Trophoblast cell (in vitro differentiated cells and primary cell): ENCODE measurements around the gene DAAM1.

Experiments
- DNase-seq, 2 donors: peaks; one replicate each; pipeline ENCODE4 v3.0.0-alpha.2; 2016
- H2AFZ ChIP-seq: 2 replicates; pipeline ENCODE4 v1.6.1; 2013; ENCODE audit warnings: low read length, moderate library complexity, mild to moderate bottlenecking; ENCODE audit not compliant: insufficient read depth, poor library complexity
- H2AK5ac ChIP-seq: 2 replicates; pipeline ENCODE4 v1.6.1; 2013; ENCODE audit warnings: mild to moderate bottlenecking, low read length
- H2BK120ac ChIP-seq: 2 replicates; pipeline ENCODE4 v1.6.1; 2013; ENCODE audit warnings: low read length, mild to moderate bottlenecking, moderate library complexity; ENCODE audit not compliant: insufficient read depth, poor library complexity
- H2BK12ac ChIP-seq: 2 replicates; pipeline ENCODE4 v1.6.1; 2013; ENCODE audit warnings: mild to moderate bottlenecking, low read length, moderate library complexity
- H2BK5ac ChIP-seq: 2 replicates; pipeline ENCODE4 v1.6.1; 2013; ENCODE audit warnings: low read length, low read depth, moderate library complexity, mild to moderate bottlenecking; ENCODE audit not compliant: poor library complexity
- H3K14ac ChIP-seq: 2 replicates; pipeline ENCODE4 v1.6.1; 2013; ENCODE audit warnings: mild to moderate bottlenecking, low read length
- H3K18ac ChIP-seq: 2 replicates; pipeline ENCODE4 v1.6.1; 2013; ENCODE audit warnings: mild to moderate bottlenecking, low read length
- H3K23ac ChIP-seq: 2 replicates; pipeline ENCODE4 v1.6.1; 2013; ENCODE audit warnings: low read length
- H3K27ac ChIP-seq: 2 replicates; pipeline ENCODE4 v1.5.1; 2013; ENCODE audit warnings: low read depth, mild to moderate bottlenecking, inconsistent platforms, low read length, moderate library complexity
- H3K27me3 ChIP-seq: 2 replicates; pipeline ENCODE4 v1.6.1; 2013; ENCODE audit warnings: inconsistent platforms, mild to moderate bottlenecking, low read length, moderate library complexity; ENCODE audit not compliant: insufficient read depth
- H3K36me3 ChIP-seq, 2 experiments: 1 replicate in 1 of 2; 2 replicates in 1 of 2; pipeline ENCODE4 v1.6.1; 2013; ENCODE audit warnings: low read length in 2 of 2, mild to moderate bottlenecking in 2 of 2, moderate library complexity in 1 of 2; ENCODE audit not compliant: insufficient read depth in 2 of 2, control insufficient read depth in 1 of 2
- H3K4ac ChIP-seq: 2 replicates; pipeline ENCODE4 v1.6.1; 2013; ENCODE audit warnings: low read depth, mild to moderate bottlenecking, low read length, moderate library complexity
- H3K4me1 ChIP-seq, 2 experiments: 1 replicate in 1 of 2; 2 replicates in 1 of 2; pipeline ENCODE4 v1.6.1; 2013; ENCODE audit warnings: low read length in 2 of 2, mild to moderate bottlenecking in 2 of 2, moderate library complexity in 1 of 2; ENCODE audit not compliant: insufficient read depth in 2 of 2, control insufficient read depth in 1 of 2
- H3K4me2 ChIP-seq: 2 replicates; pipeline ENCODE4 v1.6.1; 2013; ENCODE audit warnings: inconsistent platforms, mild to moderate bottlenecking, low read length, moderate library complexity
- H3K4me3 ChIP-seq: 2 replicates; pipeline ENCODE4 v1.5.1; 2013; ENCODE audit warnings: mild to moderate bottlenecking, low read depth, low read length, inconsistent platforms
- H3K79me1 ChIP-seq: one replicate; pipeline ENCODE4 v1.6.1; 2013; ENCODE audit warnings: low read length
- H3K79me2 ChIP-seq: 2 replicates; pipeline ENCODE4 v1.6.1; 2013; ENCODE audit warnings: low read length, mild to moderate bottlenecking; ENCODE audit not compliant: control insufficient read depth, insufficient read depth, poor library complexity
- H3K9ac ChIP-seq: 2 replicates; pipeline ENCODE4 v1.6.1; 2013; ENCODE audit warnings: mild to moderate bottlenecking, low read length
- H3K9me3 ChIP-seq: 2 replicates; pipeline ENCODE4 v1.6.1; 2013; ENCODE audit warnings: low read depth, mild to moderate bottlenecking, control low read depth, inconsistent platforms, low read length; ENCODE audit not compliant: insufficient read depth
- H4K12ac ChIP-seq: 2 replicates; pipeline ENCODE4 v1.6.1; 2013; ENCODE audit warnings: low read depth, mild to moderate bottlenecking, low read length, moderate library complexity
- H4K8ac ChIP-seq: 2 replicates; pipeline ENCODE4 v1.6.1; 2013; ENCODE audit warnings: low read depth, mild to moderate bottlenecking, low read length, moderate library complexity
- H4K91ac ChIP-seq: one replicate; pipeline ENCODE4 v1.6.1; 2013; ENCODE audit warnings: low read depth, mild to moderate bottlenecking, low read length, moderate library complexity
- WGBS: extraction: QIAGEN DNeasy Blood & Tissue Kit; methylation state at CpG from one replicate; pipeline ENCODE4 v1.1.7; 2013; ENCODE audit warnings: missing lambda C conversion rate; ENCODE audit not compliant: insufficient read length, insufficient coverage; ENCODE audit errors: extremely low coverage; 5-methylcytosine and 5-hydroxymethylcytosine counted together

DAAM1 gene

GRCh38 chr14:59282378-59282765 lies 93.9 kb downstream of the DAAM1 start:
- Histone ChIP-seq H3K4ac (no peak overlapping the region), H4K8ac (no peak overlapping the region), H4K91ac (no peak overlapping the region), H3K18ac (no peak overlapping the region), H2BK120ac (no peak overlapping the region), H3K27ac (no peak overlapping the region), H3K36me3 (no peaks in the 10 kb centered on the region), H2BK5ac (no peak overlapping the region), H3K4me3 (no peak overlapping the region), H3K79me2 (no peaks in the 10 kb centered on the region), H2BK12ac (no peak overlapping the region), H3K4me2 (no peak overlapping the region), H3K9me3 (no peaks in the 10 kb centered on the region), H3K23ac (no peak overlapping the region), H3K14ac (no peak overlapping the region), H3K79me1 (no peaks in the 10 kb centered on the region), H4K12ac (no peak overlapping the region), H2AFZ (no peak overlapping the region), H3K27me3 (no peaks in the 10 kb centered on the region), H2AK5ac (no peak overlapping the region), H3K4me1 (peaks cover 2 to 5% of the 10 kb centered on the region in 2 experiments), H3K9ac (no peak overlapping the region)
- peak in 1 of 2 donors; percentile 66 for DNase-seq
- WGBS = no CpG with 5 or more reads among the region's 3 CpGs

GRCh38 chr14:59283361-59283760 lies 94.9 kb downstream of the DAAM1 start:
- Histone ChIP-seq H3K27me3 (no peaks in the 10 kb centered on the region), H4K12ac (no peak overlapping the region), H3K9me3 (no peaks in the 10 kb centered on the region), H3K14ac (no peak overlapping the region), H2AFZ (no peak overlapping the region), H3K36me3 (no peaks in the 10 kb centered on the region), H3K18ac (no peak overlapping the region), H3K4ac (no peak overlapping the region), H3K79me1 (no peaks in the 10 kb centered on the region), H3K79me2 (no peaks in the 10 kb centered on the region), H3K4me1 (peaks cover 2 to 4% of the 10 kb centered on the region in 2 experiments), H3K4me3 (no peak overlapping the region), H4K8ac (no peak overlapping the region), H2BK120ac (no peak overlapping the region), H3K4me2 (no peak overlapping the region), H3K9ac (no peak overlapping the region), H2BK5ac (no peak overlapping the region), H2AK5ac (no peak overlapping the region), H4K91ac (no peak overlapping the region), H2BK12ac (no peak overlapping the region), H3K23ac (no peak overlapping the region), H3K27ac (no peak overlapping the region)
- no peak for DNase-seq

- Histone ChIP-seq H3K23ac (no peak overlapping the region), H3K27me3 (no peaks in the 10 kb centered on the region), H3K4me2 (no peak overlapping the region), H3K4me1 (peaks cover 2 to 4% of the 10 kb centered on the region in 2 experiments), H3K79me2 (no peaks in the 10 kb centered on the region), H3K4me3 (no peak overlapping the region), H3K18ac (no peak overlapping the region), H3K14ac (no peak overlapping the region), H2BK12ac (no peak overlapping the region), H2BK120ac (no peak overlapping the region), H4K91ac (no peak overlapping the region), H3K27ac (no peak overlapping the region), H4K12ac (no peak overlapping the region), H2AFZ (no peak overlapping the region), H3K36me3 (no peaks in the 10 kb centered on the region), H3K9ac (no peak overlapping the region), H3K9me3 (no peaks in the 10 kb centered on the region), H2AK5ac (no peak overlapping the region), H3K79me1 (no peaks in the 10 kb centered on the region), H3K4ac (no peak overlapping the region), H4K8ac (no peak overlapping the region), H2BK5ac (no peak overlapping the region)
- DNase-seq = no peak
- WGBS = no CpG with 5 or more reads among the region's 1 CpG
Observed at GRCh38 chr14:59284059-59284458, 95.6 kb downstream of the DAAM1 start.

GRCh38 chr14:59292028-59292427 lies 103.6 kb downstream of the DAAM1 start:
- H2BK120ac ChIP-seq = no peak overlapping the region
- peaks cover 2 to 10% of the 10 kb centered on the region in 2 experiments for H3K36me3 ChIP-seq
- H3K14ac ChIP-seq = no peak overlapping the region
- no peak overlapping the region for H3K27ac ChIP-seq
- no peak overlapping the region for H4K12ac ChIP-seq
- no peak overlapping the region for H3K9ac ChIP-seq
- H3K4me3 ChIP-seq = no peak overlapping the region
- H4K8ac ChIP-seq = no peak overlapping the region
- no peak overlapping the region for H4K91ac ChIP-seq
- no peak overlapping the region for H3K4me2 ChIP-seq
- H3K23ac ChIP-seq = no peak overlapping the region
- H3K79me2 ChIP-seq = peaks cover 2% of the 10 kb centered on the region
- no peak overlapping the region for H2AK5ac ChIP-seq
- H3K79me1 ChIP-seq = peaks cover 15% of the 10 kb centered on the region
- peaks cover 13 to 14% of the 10 kb centered on the region in 2 experiments for H3K4me1 ChIP-seq
- no CpG with 5 or more reads among the region's 1 CpG for WGBS
- H3K18ac ChIP-seq = no peak overlapping the region
- DNase-seq = no peak
- no peak overlapping the region for H3K4ac ChIP-seq
- H2BK12ac ChIP-seq = no peak overlapping the region
- no peaks in the 10 kb centered on the region for H3K27me3 ChIP-seq
- no peaks in the 10 kb centered on the region for H3K9me3 ChIP-seq
- no peak overlapping the region for H2AFZ ChIP-seq
- H2BK5ac ChIP-seq = no peak overlapping the region
